ENCODE data around the gene CBY3.
"Not testable (repeated sequence)": the region's sequence is repeated elsewhere in the genome, so short reads cannot be mapped to it uniquely, and the experiment has no call there.

Gene CBY3

GRCh38 chr5:179668391-179668790, 12.4 kb downstream of the CBY3 start:
- no peak for DNase-seq

GRCh38 chr5:179661647-179662046, 19.2 kb downstream of the CBY3 start:
- not testable (repeated sequence) for DNase-seq

GRCh38 chr5:179658179-179658856, 22.5 kb downstream of the CBY3 start:
- DNase-seq = peak; percentile 9

- not testable (repeated sequence) for DNase-seq
Observed at GRCh38 chr5:179657302-179658178, 23.3 kb downstream of the CBY3 start.

GRCh38 chr5:179653135-179653534, 27.7 kb downstream of the CBY3 start:
- DNase-seq = not testable (repeated sequence)

- not testable (repeated sequence) for DNase-seq
Observed at GRCh38 chr5:179650245-179650644, 30.6 kb downstream of the CBY3 start.

GRCh38 chr5:179649166-179649703, 31.6 kb downstream of the CBY3 start:
- DNase-seq = not testable (repeated sequence)

- DNase-seq = no peak
Observed at GRCh38 chr5:179648410-179648809, 32.4 kb downstream of the CBY3 start.

GRCh38 chr5:179644766-179645165, 36.1 kb downstream of the CBY3 start:
- DNase-seq = not testable (repeated sequence)

- not testable (repeated sequence) for DNase-seq
Observed at GRCh38 chr5:179643141-179643920, 37.5 kb downstream of the CBY3 start.

- not testable (repeated sequence) for DNase-seq
Observed at GRCh38 chr5:179642626-179643025, 38.2 kb downstream of the CBY3 start.

- DNase-seq = not testable (repeated sequence)
Observed at GRCh38 chr5:179641745-179642144, 39.1 kb downstream of the CBY3 start.

- not testable (repeated sequence) for DNase-seq
Observed at GRCh38 chr5:179639296-179639695, 41.5 kb downstream of the CBY3 start.

- not testable (repeated sequence) for DNase-seq
Observed at GRCh38 chr5:179634370-179635172, 46.3 kb downstream of the CBY3 start.

- not testable (repeated sequence) for DNase-seq
Observed at GRCh38 chr5:179633501-179634369, 47.1 kb downstream of the CBY3 start.
